Prostate gland (tissue), 2 donors: ENCODE data around the gene SNRNP48.

Source experiments
- POLR2A ChIP-seq: fragments of 450-650 bp; IDR thresholded peaks from one replicate; pipeline ENCODE4 v1.6.1; 2016; ENCODE audit warnings: antibody characterized with exemption, mild to moderate bottlenecking
- TF ChIP-seq, protein P1 (sequence below), 4 experiments: fragments of 200-600 bp in 2 of 4; fragments of 450-650 bp in 2 of 4; sonication (generic) in 2 of 4; IDR thresholded peaks; 1 replicate in 3 of 4; 2 replicates in 1 of 4; pipeline ENCODE4 v1.5.1; 2016 to 2019; ENCODE audit warnings: antibody characterized with exemption in 4 of 4, mild to moderate bottlenecking in 2 of 4, moderate library complexity in 2 of 4

DNA sequence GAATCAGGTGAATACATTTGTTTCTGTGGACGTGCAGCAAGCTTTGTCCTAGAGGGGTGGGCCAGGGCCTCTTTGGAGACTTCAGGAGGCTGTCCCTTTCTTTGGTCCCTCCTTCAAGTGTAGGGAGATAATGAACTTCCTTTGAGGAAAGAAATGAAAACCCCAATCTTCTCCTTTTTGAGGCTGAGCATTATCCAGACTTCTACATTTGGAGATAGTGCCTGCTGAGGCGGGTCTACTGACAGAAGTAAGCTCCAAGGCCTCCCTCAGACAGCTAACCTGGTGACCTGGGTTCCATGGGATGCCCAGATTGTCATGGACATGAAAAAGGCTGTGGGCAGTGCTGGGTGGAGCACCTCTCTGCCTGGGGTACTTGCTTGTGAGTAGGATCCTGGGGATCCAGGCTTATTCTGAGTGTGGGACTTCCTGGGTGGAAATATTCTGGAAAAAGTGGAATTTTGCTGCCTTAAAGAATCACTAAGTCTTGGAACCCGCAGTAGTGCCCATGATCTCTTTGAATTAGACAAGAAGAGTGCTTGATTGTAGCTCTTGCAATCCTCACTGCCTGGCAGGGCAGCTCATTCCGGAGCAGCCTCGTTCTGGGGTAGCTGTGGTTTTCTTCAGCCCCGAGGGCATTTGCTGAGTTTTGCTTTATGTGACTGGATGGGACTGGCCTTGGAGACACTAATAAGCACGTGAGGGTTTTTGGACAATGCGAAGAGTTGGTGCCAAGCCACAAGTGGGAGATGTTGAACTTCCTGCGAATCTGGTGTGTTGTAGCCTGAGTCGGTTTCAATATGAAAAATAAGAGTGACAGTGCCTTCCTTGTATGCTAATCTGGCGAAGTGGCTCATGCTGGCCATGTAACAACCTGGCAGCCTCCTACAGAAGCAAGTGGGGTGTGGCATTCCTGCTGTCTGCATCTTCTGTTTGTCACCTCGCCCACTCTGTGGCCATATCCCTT is 28.1 kb downstream of the SNRNP48 start:
- TF ChIP-seq, protein P1, sequence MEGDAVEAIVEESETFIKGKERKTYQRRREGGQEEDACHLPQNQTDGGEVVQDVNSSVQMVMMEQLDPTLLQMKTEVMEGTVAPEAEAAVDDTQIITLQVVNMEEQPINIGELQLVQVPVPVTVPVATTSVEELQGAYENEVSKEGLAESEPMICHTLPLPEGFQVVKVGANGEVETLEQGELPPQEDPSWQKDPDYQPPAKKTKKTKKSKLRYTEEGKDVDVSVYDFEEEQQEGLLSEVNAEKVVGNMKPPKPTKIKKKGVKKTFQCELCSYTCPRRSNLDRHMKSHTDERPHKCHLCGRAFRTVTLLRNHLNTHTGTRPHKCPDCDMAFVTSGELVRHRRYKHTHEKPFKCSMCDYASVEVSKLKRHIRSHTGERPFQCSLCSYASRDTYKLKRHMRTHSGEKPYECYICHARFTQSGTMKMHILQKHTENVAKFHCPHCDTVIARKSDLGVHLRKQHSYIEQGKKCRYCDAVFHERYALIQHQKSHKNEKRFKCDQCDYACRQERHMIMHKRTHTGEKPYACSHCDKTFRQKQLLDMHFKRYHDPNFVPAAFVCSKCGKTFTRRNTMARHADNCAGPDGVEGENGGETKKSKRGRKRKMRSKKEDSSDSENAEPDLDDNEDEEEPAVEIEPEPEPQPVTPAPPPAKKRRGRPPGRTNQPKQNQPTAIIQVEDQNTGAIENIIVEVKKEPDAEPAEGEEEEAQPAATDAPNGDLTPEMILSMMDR (IDR thresholded peaks at IDR 0.05), result no peak
- no peak for TF ChIP-seq POLR2A
